HG03460 (cell line): ENCODE measurements around the gene SSBP1.
"Not testable (repeated sequence)": the region's sequence is repeated elsewhere in the genome, so short reads cannot be mapped to it uniquely, and the experiment has no call there.

ENCODE experiments used
- ATAC-seq: cut with Tn5 transposase; IDR thresholded peaks from one replicate; pipeline ENCODE4 v1.9.1; 2021; ENCODE audit not compliant: unreplicated experiment

Gene SSBP1

GRCh38 chr7:141709318-141709717 is 28.8 kb upstream of the SSBP1 start:
- no peak for ATAC-seq

- no peak for ATAC-seq
Measured at GRCh38 chr7:141709749-141710148, 28.4 kb upstream of the SSBP1 start.

GRCh38 chr7:141710301-141710700 is 27.9 kb upstream of the SSBP1 start:
- no peak for ATAC-seq

- ATAC-seq = no peak
Measured at GRCh38 chr7:141712603-141713255, 25.4 kb upstream of the SSBP1 start.

- ATAC-seq = no peak
Measured at GRCh38 chr7:141713890-141714289, 24.3 kb upstream of the SSBP1 start.

GRCh38 chr7:141714571-141714970 is 23.6 kb upstream of the SSBP1 start:
- no peak for ATAC-seq

- ATAC-seq = no peak
Measured at GRCh38 chr7:141715018-141715417, 23.1 kb upstream of the SSBP1 start.

- ATAC-seq = no peak
Measured at GRCh38 chr7:141715794-141716689, 22.1 kb upstream of the SSBP1 start.

- ATAC-seq = no peak
Measured at GRCh38 chr7:141717450-141717849, 20.7 kb upstream of the SSBP1 start.

- no peak for ATAC-seq
Measured at GRCh38 chr7:141722529-141722928, 15.6 kb upstream of the SSBP1 start.

GRCh38 chr7:141729020-141729419 is 9.1 kb upstream of the SSBP1 start:
- no peak for ATAC-seq

GRCh38 chr7:141731476-141732149 is 6.5 kb upstream of the SSBP1 start:
- no peak for ATAC-seq

GRCh38 chr7:141737118-141737835 is 881 bp upstream of the SSBP1 start:
- ATAC-seq = no peak

GRCh38 chr7:141738592-141739013 is 445 bp downstream of the SSBP1 start:
- no peak for ATAC-seq

- ATAC-seq = no peak
Measured at GRCh38 chr7:141739250-141739649, 1.1 kb downstream of the SSBP1 start.

- ATAC-seq = no peak
Measured at GRCh38 chr7:141742229-141742628, 4.1 kb downstream of the SSBP1 start.

GRCh38 chr7:141744131-141744530 is 6.0 kb downstream of the SSBP1 start:
- ATAC-seq = no peak

- no peak for ATAC-seq
Measured at GRCh38 chr7:141748396-141748795, 10.2 kb downstream of the SSBP1 start.

- not testable (repeated sequence) for ATAC-seq
Measured at GRCh38 chr7:141751904-141752303, 13.7 kb downstream of the SSBP1 start.

- no peak for ATAC-seq
Measured at GRCh38 chr7:141752634-141753033, 14.5 kb downstream of the SSBP1 start.

- no peak for ATAC-seq
Measured at GRCh38 chr7:141754939-141755338, 16.8 kb downstream of the SSBP1 start.
